Measurements from ENCODE around the gene SHLD1.

DNA sequence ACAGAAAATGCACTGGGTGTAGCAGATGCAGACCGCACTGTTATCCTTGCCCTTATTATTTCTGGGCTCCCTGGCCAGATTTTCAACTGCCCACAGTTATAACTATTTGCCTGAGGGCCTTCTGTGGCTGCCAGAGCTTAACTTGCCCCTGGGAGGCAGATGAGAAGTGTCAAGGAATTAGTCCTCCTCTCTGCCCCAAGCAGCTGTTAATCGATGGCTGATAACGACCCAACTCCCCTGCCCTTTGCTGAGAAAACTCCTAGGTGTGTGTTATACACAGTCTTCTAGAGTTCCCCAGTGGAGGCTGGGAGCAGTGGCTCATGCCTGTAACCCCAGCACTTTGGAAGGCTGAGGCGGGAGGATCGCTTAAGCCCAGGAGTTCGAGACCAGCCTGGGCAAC is 44.4 kb upstream of the SHLD1 start:
- TF ChIP-seq, protein P1, sequence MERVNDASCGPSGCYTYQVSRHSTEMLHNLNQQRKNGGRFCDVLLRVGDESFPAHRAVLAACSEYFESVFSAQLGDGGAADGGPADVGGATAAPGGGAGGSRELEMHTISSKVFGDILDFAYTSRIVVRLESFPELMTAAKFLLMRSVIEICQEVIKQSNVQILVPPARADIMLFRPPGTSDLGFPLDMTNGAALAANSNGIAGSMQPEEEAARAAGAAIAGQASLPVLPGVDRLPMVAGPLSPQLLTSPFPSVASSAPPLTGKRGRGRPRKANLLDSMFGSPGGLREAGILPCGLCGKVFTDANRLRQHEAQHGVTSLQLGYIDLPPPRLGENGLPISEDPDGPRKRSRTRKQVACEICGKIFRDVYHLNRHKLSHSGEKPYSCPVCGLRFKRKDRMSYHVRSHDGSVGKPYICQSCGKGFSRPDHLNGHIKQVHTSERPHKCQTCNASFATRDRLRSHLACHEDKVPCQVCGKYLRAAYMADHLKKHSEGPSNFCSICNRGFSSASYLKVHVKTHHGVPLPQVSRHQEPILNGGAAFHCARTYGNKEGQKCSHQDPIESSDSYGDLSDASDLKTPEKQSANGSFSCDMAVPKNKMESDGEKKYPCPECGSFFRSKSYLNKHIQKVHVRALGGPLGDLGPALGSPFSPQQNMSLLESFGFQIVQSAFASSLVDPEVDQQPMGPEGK (CRISPR knock-in tag; IDR thresholded peaks at IDR 0.05; ENCODE audit: borderline replicate concordance): no peak
- TF ChIP-seq RARB (CRISPR knock-in tag; IDR thresholded peaks at IDR 0.05) (no peak), GLIS3 (CRISPR knock-in tag; IDR thresholded peaks at IDR 0.05) (no peak), OSR1 (CRISPR knock-in tag; IDR thresholded peaks at IDR 0.05) (no peak), BACH2 (CRISPR knock-in tag; IDR thresholded peaks at IDR 0.05; ENCODE audit: borderline replicate concordance) (no peak)
- TF ChIP-seq, protein P2, sequence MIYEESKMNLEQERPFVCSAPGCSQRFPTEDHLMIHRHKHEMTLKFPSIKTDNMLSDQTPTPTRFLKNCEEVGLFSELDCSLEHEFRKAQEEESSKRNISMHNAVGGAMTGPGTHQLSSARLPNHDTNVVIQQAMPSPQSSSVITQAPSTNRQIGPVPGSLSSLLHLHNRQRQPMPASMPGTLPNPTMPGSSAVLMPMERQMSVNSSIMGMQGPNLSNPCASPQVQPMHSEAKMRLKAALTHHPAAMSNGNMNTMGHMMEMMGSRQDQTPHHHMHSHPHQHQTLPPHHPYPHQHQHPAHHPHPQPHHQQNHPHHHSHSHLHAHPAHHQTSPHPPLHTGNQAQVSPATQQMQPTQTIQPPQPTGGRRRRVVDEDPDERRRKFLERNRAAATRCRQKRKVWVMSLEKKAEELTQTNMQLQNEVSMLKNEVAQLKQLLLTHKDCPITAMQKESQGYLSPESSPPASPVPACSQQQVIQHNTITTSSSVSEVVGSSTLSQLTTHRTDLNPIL (CRISPR knock-in tag; IDR thresholded peaks at IDR 0.05; ENCODE audit: low read depth): no peak
